Kidney (tissue), 14 donors: ENCODE measurements around the gene XAB2. TPM values are rescaled to one million over a fixed set of nuclear protein-coding genes. Genes with fewer than 3 reads are reported as not detected.

Experiments
- DNase-seq, 5 donors: peaks; one replicate each; pipeline ENCODE4 v3.0.0-alpha.2; 2013 to 2020
- FAIRE-seq: peaks from 2 replicates; lab custom pipeline; 2012; peaks lifted over from hg19 to GRCh38; lab: Jason Lieb, UNC
- H3K27ac ChIP-seq, 2 donors: one replicate each; pipeline ENCODE4 v1.7.0; 2013; ENCODE audit warnings: low read depth in 2 of 2, low read length in 2 of 2, inconsistent platforms in 1 of 2
- H3K27me3 ChIP-seq: one replicate; pipeline ENCODE4 v1.7.1; 2013; ENCODE audit warnings: low read length, inconsistent platforms; ENCODE audit not compliant: control insufficient read depth, insufficient read depth
- H3K36me3 ChIP-seq, 3 donors: one replicate each; pipeline versions ENCODE4 v1.7.0 to v1.7.1; 2013; ENCODE audit warnings: low read length in 3 of 3, control low read depth in 1 of 3, inconsistent platforms in 1 of 3; ENCODE audit not compliant: insufficient read depth in 3 of 3, control insufficient read depth in 2 of 3
- H3K4me1 ChIP-seq, 3 donors: one replicate each; pipeline versions ENCODE4 v1.7.0 to v1.7.1; 2013; ENCODE audit warnings: low read length in 3 of 3, inconsistent platforms in 1 of 3, low read depth in 1 of 3; ENCODE audit not compliant: control insufficient read depth in 2 of 3, insufficient read depth in 2 of 3
- H3K4me3 ChIP-seq, 3 donors: one replicate each; pipeline versions ENCODE4 v1.7.0 to v1.8.1; 2013; ENCODE audit warnings: low read length in 3 of 3, control low read depth in 1 of 3, inconsistent platforms in 1 of 3
- H3K9ac ChIP-seq, 3 donors: one replicate each; pipeline versions ENCODE4 v1.7.0 to v1.7.1; 2013; ENCODE audit warnings: low read length in 3 of 3, control low read depth in 1 of 3, inconsistent platforms in 1 of 3
- H3K9me3 ChIP-seq, 3 donors: one replicate each; pipeline versions ENCODE4 v1.7.0 to v1.7.1; 2013; ENCODE audit warnings: low read length in 3 of 3, control low read depth in 1 of 3, inconsistent platforms in 1 of 3; ENCODE audit not compliant: control insufficient read depth in 2 of 3, insufficient read depth in 1 of 3
- intact Hi-C: fragments of 100-400 bp; cut with DNase I; formaldehyde crosslinking; loops from one replicate; pipeline ENCODE4 v1.11.1; 2022
- polyA plus RNA-seq: library from polyadenylated mRNA; stranded (reverse); fragments of 350-450 nt; fragmentation: Illumina TruSeq; extraction: RNeasy Lipid Tissue Mini Kit (QIAGEN cat#74804); gene quantifications from one replicate; pipeline ENCODE4 v1.2.3, GENCODE V29; 2014; ENCODE audit warnings: low read depth, low replicate concordance; ENCODE audit not compliant: insufficient read depth
- total RNA-seq: library from RNA; stranded (reverse); fragmentation: NEBNext Ultra II Directional; extraction: Animal tissue kit (Norgen Biotek cat#: 25700); gene quantifications from one replicate; pipeline ENCODE4 v1.2.1, GENCODE V29; 2021
- TF ChIP-seq, protein P1 (sequence below): IDR thresholded peaks from 3 replicates; pipeline ENCODE4 v1.5.1; 2012; ENCODE audit warnings: mild to moderate bottlenecking, moderate library complexity, borderline replicate concordance; ENCODE audit not compliant: insufficient read depth; ENCODE audit errors: extremely low read depth
- donor health status: control.
- donor health status: control.
- donor health status: control.
- donor health status: control.
- donor health status: control.
- donor health status: DM: yes; HTN: yes; CAD: no.
- donor health status: Normal renal cell carcinoma (clear cell type).

The XAB2 gene
- total and polyA plus RNA-seq, 2 donors from 2014 or later: 34.2 to 44.4 TPM

DNA sequence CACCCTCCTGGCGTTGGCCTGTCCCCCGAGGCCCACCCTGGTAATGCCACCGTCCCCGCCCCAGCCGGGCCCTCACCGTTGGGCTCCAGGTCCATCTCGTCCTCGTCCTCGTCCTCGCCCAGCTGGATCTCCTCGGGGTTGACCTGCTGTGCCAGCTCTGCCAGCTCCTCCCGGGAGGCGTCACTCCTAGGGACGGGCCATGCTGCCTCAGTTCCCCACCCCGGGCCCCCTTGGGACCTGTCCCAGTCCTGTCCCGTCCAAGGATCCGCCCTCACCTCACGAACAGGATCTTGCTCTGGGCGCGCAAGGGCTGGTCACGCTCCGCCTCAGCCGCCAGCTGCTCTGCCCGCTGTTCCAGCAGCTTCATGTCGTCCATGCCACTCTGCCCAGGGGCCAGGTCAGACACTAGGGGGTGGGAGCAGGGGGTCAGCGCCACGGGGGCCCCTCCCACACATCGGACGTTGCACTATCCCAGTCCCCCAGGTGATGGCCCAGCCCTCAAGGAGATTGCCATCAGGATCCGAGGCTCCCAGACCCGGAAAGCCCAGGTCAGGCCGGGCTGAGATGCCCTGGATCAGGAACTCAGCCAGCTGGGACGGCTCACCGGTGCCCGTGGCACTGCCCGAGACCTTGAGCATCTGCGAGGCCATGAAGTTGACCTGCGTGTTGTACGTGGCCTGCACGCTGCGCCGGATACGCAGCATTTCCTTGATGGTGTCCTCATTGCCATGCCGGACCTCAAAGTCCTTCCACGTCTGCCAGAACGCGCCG is 9.5 kb downstream of the XAB2 start:
- Histone ChIP-seq H3K9me3 (no peaks in the 10 kb centered on the region), H3K4me1 (peaks cover 0 to 27% (median 12%) of the 10 kb centered on the region in 3 donors), H3K36me3 (peaks cover 3 to 34% (median 20%) of the 10 kb centered on the region in 3 donors), H3K4me3 (no peak overlapping the region), H3K27ac (peak overlapping the region; percentile 66 to 97), H3K9ac (peak overlapping the region in 1 of 3 donors; percentile 40), H3K27me3 (no peaks in the 10 kb centered on the region)
- DNase-seq (peak in 1 of 5 donors; percentile 88), FAIRE-seq (no peak)
- TF ChIP-seq, protein P1, sequence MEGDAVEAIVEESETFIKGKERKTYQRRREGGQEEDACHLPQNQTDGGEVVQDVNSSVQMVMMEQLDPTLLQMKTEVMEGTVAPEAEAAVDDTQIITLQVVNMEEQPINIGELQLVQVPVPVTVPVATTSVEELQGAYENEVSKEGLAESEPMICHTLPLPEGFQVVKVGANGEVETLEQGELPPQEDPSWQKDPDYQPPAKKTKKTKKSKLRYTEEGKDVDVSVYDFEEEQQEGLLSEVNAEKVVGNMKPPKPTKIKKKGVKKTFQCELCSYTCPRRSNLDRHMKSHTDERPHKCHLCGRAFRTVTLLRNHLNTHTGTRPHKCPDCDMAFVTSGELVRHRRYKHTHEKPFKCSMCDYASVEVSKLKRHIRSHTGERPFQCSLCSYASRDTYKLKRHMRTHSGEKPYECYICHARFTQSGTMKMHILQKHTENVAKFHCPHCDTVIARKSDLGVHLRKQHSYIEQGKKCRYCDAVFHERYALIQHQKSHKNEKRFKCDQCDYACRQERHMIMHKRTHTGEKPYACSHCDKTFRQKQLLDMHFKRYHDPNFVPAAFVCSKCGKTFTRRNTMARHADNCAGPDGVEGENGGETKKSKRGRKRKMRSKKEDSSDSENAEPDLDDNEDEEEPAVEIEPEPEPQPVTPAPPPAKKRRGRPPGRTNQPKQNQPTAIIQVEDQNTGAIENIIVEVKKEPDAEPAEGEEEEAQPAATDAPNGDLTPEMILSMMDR: no peak
- intact Hi-C loops: no loop called here

DNA sequence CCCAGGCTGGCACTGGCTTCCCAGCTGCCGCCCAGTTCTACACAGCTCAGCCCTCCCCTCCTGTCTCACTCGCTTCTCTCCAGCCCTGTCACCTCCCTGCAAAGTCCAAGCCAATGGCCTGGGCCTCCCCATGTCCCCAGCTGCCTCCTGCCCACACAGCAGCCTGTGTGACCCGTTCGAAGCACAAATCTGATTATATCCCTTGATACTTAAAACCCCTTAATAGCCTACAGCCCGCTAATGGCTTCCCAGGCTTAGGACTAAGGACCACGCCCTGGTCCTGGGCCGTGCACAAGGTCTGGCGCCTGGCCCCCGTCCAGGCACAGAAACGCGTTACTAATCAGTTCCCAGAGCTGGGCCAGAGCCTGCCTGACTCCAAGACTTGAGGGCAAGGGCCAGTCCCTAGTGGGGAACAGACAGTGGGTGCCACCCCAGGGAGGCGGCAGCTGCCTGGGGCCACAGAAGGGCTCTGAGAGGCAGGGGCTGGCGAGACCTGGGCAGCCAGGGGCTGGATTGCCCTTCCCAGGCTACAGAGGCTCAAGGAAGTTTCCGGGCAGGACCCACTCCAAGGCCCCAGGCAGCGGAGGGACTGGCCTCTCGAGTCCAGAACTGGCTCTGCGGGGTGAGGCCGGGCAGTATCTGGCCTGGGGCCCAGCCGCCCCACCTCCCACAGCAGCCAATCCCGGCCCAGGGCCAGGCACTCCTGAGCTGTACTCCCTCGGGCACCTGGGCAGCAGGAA is 10.4 kb downstream of the XAB2 start:
- Histone ChIP-seq H3K4me3 (no peak overlapping the region), H3K36me3 (peaks cover 3 to 34% (median 20%) of the 10 kb centered on the region in 3 donors), H3K27ac (peak overlapping the region; percentile 93 to 97), H3K9me3 (no peaks in the 10 kb centered on the region), H3K9ac (peak overlapping the region in 2 of 3 donors; percentile 41 to 58), H3K4me1 (peaks cover 0 to 27% (median 12%) of the 10 kb centered on the region in 3 donors), H3K27me3 (no peaks in the 10 kb centered on the region)
- intact Hi-C loops: no loop called here
- peak in 1 of 5 donors; percentile 95 for DNase-seq
- TF ChIP-seq, protein P1: no peak
- FAIRE-seq: no peak

DNA sequence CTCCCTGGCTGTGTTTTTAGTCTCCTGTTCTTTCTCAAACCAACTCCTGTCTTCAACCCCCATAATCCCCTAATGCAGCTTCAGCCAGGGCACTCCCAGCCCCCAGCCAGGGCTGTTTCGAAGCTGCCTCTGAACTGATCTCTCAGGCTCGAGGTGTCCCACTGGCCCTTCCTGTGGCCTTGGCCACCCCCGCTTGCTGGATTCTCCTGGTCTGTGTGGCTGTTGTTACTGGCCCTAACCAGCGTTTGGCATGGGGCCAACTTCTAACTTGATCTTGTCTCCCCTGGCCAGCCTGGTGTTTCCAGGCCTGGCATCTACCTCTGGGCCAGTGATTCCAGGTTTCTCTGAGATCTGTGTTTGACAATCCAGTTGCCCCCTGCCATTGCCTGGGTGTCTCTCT is 11.0 kb downstream of the XAB2 start:
- no peak overlapping the region for H3K4me3 ChIP-seq
- H3K27ac ChIP-seq: peak overlapping the region; percentile 93 to 97
- H3K4me1 ChIP-seq: peaks cover 0 to 27% (median 12%) of the 10 kb centered on the region in 3 donors
- DNase-seq: no peak
- intact Hi-C loops: no loop called here
- no peaks in the 10 kb centered on the region for H3K27me3 ChIP-seq
- TF ChIP-seq, protein P1: no peak
- peaks cover 3 to 30% (median 20%) of the 10 kb centered on the region in 3 donors for H3K36me3 ChIP-seq
- no peaks in the 10 kb centered on the region for H3K9me3 ChIP-seq
- peak overlapping the region in 2 of 3 donors; percentile 41 to 58 for H3K9ac ChIP-seq
- FAIRE-seq: no peak
